Smooth muscle cell (in vitro differentiated cells): Measurements from ENCODE around the gene CFAP20DC. TPM values are rescaled to one million over a fixed set of nuclear protein-coding genes. Genes with fewer than 3 reads are reported as not detected.

Experiments used
- DNase-seq: peaks from one replicate; lab custom pipeline; 2025; ENCODE audit not compliant: unreplicated experiment; lab: John Stamatoyannopoulos, UW
- H2AFZ ChIP-seq: fragments of 200-600 bp; sonication (generic); 2 replicates; pipeline ENCODE4 v1.6.0; 2016; ENCODE audit warnings: antibody characterized with exemption, low read depth, mild to moderate bottlenecking
- H3F3A ChIP-seq: fragments of 200-600 bp; sonication (generic); 2 replicates; pipeline ENCODE4 v1.6.0; 2017; ENCODE audit warnings: antibody characterized with exemption, low read depth
- H3K27ac ChIP-seq: fragments of 200-600 bp; sonication (generic); 2 replicates; pipeline ENCODE4 v1.5.1; 2016; ENCODE audit warnings: low read depth, mild to moderate bottlenecking
- H3K27me3 ChIP-seq: fragments of 200-600 bp; sonication (generic); 2 replicates; pipeline ENCODE4 v1.6.1; 2016; ENCODE audit warnings: low read depth, mild to moderate bottlenecking
- H3K36me3 ChIP-seq: fragments of 200-600 bp; sonication (generic); 2 replicates; pipeline ENCODE4 v1.5.1; 2016; ENCODE audit warnings: low read depth
- H3K4me1 ChIP-seq: fragments of 200-600 bp; sonication (generic); 2 replicates; pipeline ENCODE4 v1.5.1; 2016; ENCODE audit warnings: low read depth
- H3K4me2 ChIP-seq: fragments of 200-600 bp; sonication (generic); 2 replicates; pipeline ENCODE4 v1.6.0; 2016; ENCODE audit warnings: mild to moderate bottlenecking
- H3K4me3 ChIP-seq: fragments of 200-600 bp; sonication (generic); 2 replicates; pipeline ENCODE4 v1.5.1; 2016; ENCODE audit warnings: mild to moderate bottlenecking
- H3K79me2 ChIP-seq: fragments of 200-600 bp; sonication (generic); 2 replicates; pipeline ENCODE4 v1.6.0; 2016; ENCODE audit warnings: low read depth, mild to moderate bottlenecking
- H3K9ac ChIP-seq: fragments of 200-600 bp; sonication (generic); 2 replicates; pipeline ENCODE4 v1.6.0; 2016; ENCODE audit warnings: low read depth
- H3K9me3 ChIP-seq: fragments of 200-600 bp; sonication (generic); replicated peaks from 2 replicates; pipeline ENCODE4 v1.5.1; 2016; ENCODE audit warnings: low read depth
- H4K20me1 ChIP-seq: fragments of 200-600 bp; sonication (generic); 2 replicates; pipeline ENCODE4 v1.6.0; 2016; ENCODE audit warnings: low read depth
- CTCF ChIP-seq: fragments of 200-600 bp; sonication (generic); IDR thresholded peaks from 2 replicates; pipeline ENCODE4 v1.5.1; 2017; ENCODE audit warnings: borderline replicate concordance, mild to moderate bottlenecking, antibody characterized with exemption; ENCODE audit not compliant: insufficient read depth, poor library complexity, severe bottlenecking
- WGBS: methylation state at CpG from one replicate; pipeline ENCODE4 v1.1.7; 2016; ENCODE audit warnings: low lambda C conversion rate; 5-methylcytosine and 5-hydroxymethylcytosine counted together
- polyA plus RNA-seq: library from polyadenylated mRNA; unstranded; fragments of >200 nt; fragmentation: Nextera tagmentation; extraction: Ambion mirVana; gene quantifications from 2 replicates; pipeline ENCODE4 v1.2.1, GENCODE V29; 2016
- total RNA-seq: library from RNA; depleted of rRNA; stranded (reverse); fragments of >200 nt; gene quantifications from 2 replicates; pipeline ENCODE4 v1.2.3, GENCODE V29; 2014

Gene CFAP20DC
- total and polyA plus RNA-seq, 2 experiments from 2014 or later: 7.9 to 11.6 TPM

GRCh38 chr3:58804914-58805313, 244.9 kb downstream of the CFAP20DC start:
- DNase-seq: no peak

GRCh38 chr3:58801541-58801940, 248.3 kb downstream of the CFAP20DC start:
- Histone ChIP-seq H4K20me1 (no peaks in the 10 kb centered on the region), H3F3A (no peaks in the 10 kb centered on the region), H2AFZ (no peak overlapping the region), H3K27me3 (no peaks in the 10 kb centered on the region), H3K4me1 (no peaks in the 10 kb centered on the region), H3K4me2 (no peak overlapping the region), H3K9me3 (no peaks in the 10 kb centered on the region), H3K36me3 (no peaks in the 10 kb centered on the region), H3K9ac (no peak overlapping the region), H3K79me2 (no peaks in the 10 kb centered on the region), H3K4me3 (no peak overlapping the region), H3K27ac (no peak overlapping the region)
- no peak for TF ChIP-seq CTCF
- WGBS: 69% methylated on average over 6 of the region's 6 CpGs
- DNase-seq: no peak

More at GRCh38 chr3:58804914-58805313, 244.9 kb downstream of the CFAP20DC start:
- H3F3A ChIP-seq: no peaks in the 10 kb centered on the region
- H3K4me2 ChIP-seq: no peak overlapping the region
- H3K27ac ChIP-seq: no peak overlapping the region
- TF ChIP-seq CTCF: no peak
- no peaks in the 10 kb centered on the region for H3K36me3 ChIP-seq
- H3K4me1 ChIP-seq: no peaks in the 10 kb centered on the region
- no peak overlapping the region for H3K4me3 ChIP-seq
- no peaks in the 10 kb centered on the region for H3K79me2 ChIP-seq
- H2AFZ ChIP-seq: no peak overlapping the region
- no peaks in the 10 kb centered on the region for H3K9me3 ChIP-seq
- no peaks in the 10 kb centered on the region for H3K27me3 ChIP-seq
- no peaks in the 10 kb centered on the region for H4K20me1 ChIP-seq
- H3K9ac ChIP-seq: no peak overlapping the region
- WGBS: 73% methylated on average over 2 of the region's 2 CpGs

GRCh38 chr3:58800940-58801339, 248.9 kb downstream of the CFAP20DC start:
- no peak overlapping the region for H3K27ac ChIP-seq
- H3K4me3 ChIP-seq: no peak overlapping the region
- H3K36me3 ChIP-seq: no peaks in the 10 kb centered on the region
- TF ChIP-seq CTCF: no peak
- H3K9me3 ChIP-seq: no peaks in the 10 kb centered on the region
- no peaks in the 10 kb centered on the region for H3K79me2 ChIP-seq
- no peaks in the 10 kb centered on the region for H3K27me3 ChIP-seq
- H3K4me2 ChIP-seq: no peak overlapping the region
- WGBS: 83% methylated on average over 3 of the region's 3 CpGs
- no peaks in the 10 kb centered on the region for H4K20me1 ChIP-seq
- DNase-seq: no peak
- H3K4me1 ChIP-seq: no peaks in the 10 kb centered on the region
- no peak overlapping the region for H2AFZ ChIP-seq
- no peaks in the 10 kb centered on the region for H3F3A ChIP-seq
- no peak overlapping the region for H3K9ac ChIP-seq

GRCh38 chr3:58800032-58800431, 249.8 kb downstream of the CFAP20DC start:
- Histone ChIP-seq H3K27ac (no peak overlapping the region), H3K4me3 (no peak overlapping the region), H3K79me2 (no peaks in the 10 kb centered on the region), H4K20me1 (no peaks in the 10 kb centered on the region), H2AFZ (no peak overlapping the region), H3K27me3 (no peaks in the 10 kb centered on the region), H3K9me3 (no peaks in the 10 kb centered on the region), H3K4me2 (no peak overlapping the region), H3K36me3 (no peaks in the 10 kb centered on the region), H3F3A (no peaks in the 10 kb centered on the region), H3K9ac (no peak overlapping the region), H3K4me1 (no peaks in the 10 kb centered on the region)
- DNase-seq: no peak
- no peak for TF ChIP-seq CTCF
- 93% methylated on average over 2 of the region's 2 CpGs for WGBS
